Smooth muscle cell (in vitro differentiated cells): ENCODE results near the gene PP2D1. TPM values are rescaled to one million over a fixed set of nuclear protein-coding genes. Genes with fewer than 3 reads are reported as not detected.

Experiments used
- DNase-seq: peaks from one replicate; lab custom pipeline; 2025; ENCODE audit not compliant: unreplicated experiment; lab: John Stamatoyannopoulos, UW
- H2AFZ ChIP-seq: fragments of 200-600 bp; sonication (generic); 2 replicates; pipeline ENCODE4 v1.6.0; 2016; ENCODE audit warnings: antibody characterized with exemption, low read depth, mild to moderate bottlenecking
- H3F3A ChIP-seq: fragments of 200-600 bp; sonication (generic); 2 replicates; pipeline ENCODE4 v1.6.0; 2017; ENCODE audit warnings: antibody characterized with exemption, low read depth
- H3K27ac ChIP-seq: fragments of 200-600 bp; sonication (generic); 2 replicates; pipeline ENCODE4 v1.5.1; 2016; ENCODE audit warnings: low read depth, mild to moderate bottlenecking
- H3K27me3 ChIP-seq: fragments of 200-600 bp; sonication (generic); 2 replicates; pipeline ENCODE4 v1.6.1; 2016; ENCODE audit warnings: low read depth, mild to moderate bottlenecking
- H3K36me3 ChIP-seq: fragments of 200-600 bp; sonication (generic); 2 replicates; pipeline ENCODE4 v1.5.1; 2016; ENCODE audit warnings: low read depth
- H3K4me1 ChIP-seq: fragments of 200-600 bp; sonication (generic); 2 replicates; pipeline ENCODE4 v1.5.1; 2016; ENCODE audit warnings: low read depth
- H3K4me2 ChIP-seq: fragments of 200-600 bp; sonication (generic); 2 replicates; pipeline ENCODE4 v1.6.0; 2016; ENCODE audit warnings: mild to moderate bottlenecking
- H3K4me3 ChIP-seq: fragments of 200-600 bp; sonication (generic); 2 replicates; pipeline ENCODE4 v1.5.1; 2016; ENCODE audit warnings: mild to moderate bottlenecking
- H3K79me2 ChIP-seq: fragments of 200-600 bp; sonication (generic); 2 replicates; pipeline ENCODE4 v1.6.0; 2016; ENCODE audit warnings: low read depth, mild to moderate bottlenecking
- H3K9ac ChIP-seq: fragments of 200-600 bp; sonication (generic); 2 replicates; pipeline ENCODE4 v1.6.0; 2016; ENCODE audit warnings: low read depth
- H3K9me3 ChIP-seq: fragments of 200-600 bp; sonication (generic); replicated peaks from 2 replicates; pipeline ENCODE4 v1.5.1; 2016; ENCODE audit warnings: low read depth
- H4K20me1 ChIP-seq: fragments of 200-600 bp; sonication (generic); 2 replicates; pipeline ENCODE4 v1.6.0; 2016; ENCODE audit warnings: low read depth
- CTCF ChIP-seq: fragments of 200-600 bp; sonication (generic); IDR thresholded peaks from 2 replicates; pipeline ENCODE4 v1.5.1; 2017; ENCODE audit warnings: borderline replicate concordance, mild to moderate bottlenecking, antibody characterized with exemption; ENCODE audit not compliant: insufficient read depth, poor library complexity, severe bottlenecking
- WGBS: methylation state at CpG from one replicate; pipeline ENCODE4 v1.1.7; 2016; ENCODE audit warnings: low lambda C conversion rate; 5-methylcytosine and 5-hydroxymethylcytosine counted together
- polyA plus RNA-seq: library from polyadenylated mRNA; unstranded; fragments of >200 nt; fragmentation: Nextera tagmentation; extraction: Ambion mirVana; gene quantifications from 2 replicates; pipeline ENCODE4 v1.2.1, GENCODE V29; 2016
- total RNA-seq: library from RNA; depleted of rRNA; stranded (reverse); fragments of >200 nt; gene quantifications from 2 replicates; pipeline ENCODE4 v1.2.3, GENCODE V29; 2014

The PP2D1 gene
- total and polyA plus RNA-seq, 2 experiments from 2014 or later = 0.40 TPM; not detected in 1

GRCh38 chr3:20040548-20041196 lies 28.6 kb upstream of the PP2D1 start:
- Histone ChIP-seq H4K20me1 (no peaks in the 10 kb centered on the region), H3K4me1 (peaks cover 10% of the 10 kb centered on the region), H3K9me3 (no peaks in the 10 kb centered on the region), H3K27ac (peak overlapping the region; percentile 18), H3F3A (no peaks in the 10 kb centered on the region), H2AFZ (peak overlapping the region; percentile 98), H3K27me3 (peaks cover 4% of the 10 kb centered on the region), H3K9ac (no peak overlapping the region), H3K4me3 (peak overlapping the region; percentile 85), H3K79me2 (no peaks in the 10 kb centered on the region), H3K4me2 (peak overlapping the region; percentile 94), H3K36me3 (no peaks in the 10 kb centered on the region)
- WGBS = 1% methylated on average over 42 of the region's 64 CpGs
- no peak for TF ChIP-seq CTCF
- DNase-seq = peak; percentile 39

DNA sequence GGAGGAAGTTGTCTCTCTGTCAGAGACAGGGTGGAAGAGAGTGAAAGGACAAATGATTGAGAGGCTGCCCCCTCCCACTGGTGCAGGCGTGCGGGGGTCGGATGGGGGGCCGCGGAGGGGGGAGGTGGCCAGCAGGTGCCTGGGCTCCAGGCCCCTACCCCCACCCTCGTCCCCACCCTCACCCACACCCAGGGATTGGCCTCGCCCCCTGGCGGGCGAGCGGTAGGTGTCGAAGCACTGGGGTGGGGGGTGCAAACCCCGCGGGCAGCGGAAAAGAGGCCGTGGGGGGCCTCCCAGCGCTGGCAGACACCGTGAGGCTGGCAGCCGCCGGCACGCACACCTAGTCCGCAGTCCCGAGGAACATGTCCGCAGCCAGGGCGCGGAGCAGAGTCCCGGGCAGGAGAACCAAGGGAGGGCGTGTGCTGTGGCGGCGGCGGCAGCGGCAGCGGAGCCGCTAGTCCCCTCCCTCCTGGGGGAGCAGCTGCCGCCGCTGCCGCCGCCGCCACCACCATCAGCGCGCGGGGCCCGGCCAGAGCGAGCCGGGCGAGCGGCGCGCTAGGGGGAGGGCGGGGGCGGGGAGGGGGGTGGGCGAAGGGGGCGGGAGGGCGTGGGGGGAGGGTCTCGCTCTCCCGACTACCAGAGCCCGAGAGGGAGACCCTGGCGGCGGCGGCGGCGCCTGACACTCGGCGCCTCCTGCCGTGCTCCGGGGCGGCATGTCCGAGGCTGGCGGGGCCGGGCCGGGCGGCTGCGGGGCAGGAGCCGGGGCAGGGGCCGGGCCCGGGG lies 27.9 kb upstream of the PP2D1 start, which contains the start of gene KAT2B:
TSS of gene KAT2B (plus strand) at position 682 of the 783 bp plus-strand sequence. CDS start at position 714, 32 bp downstream.
- no peaks in the 10 kb centered on the region for H3F3A ChIP-seq
- H3K27ac ChIP-seq = peak within 1 kb of the TSS; percentile 18
- H4K20me1 ChIP-seq = no peaks in the 10 kb centered on the region
- TF ChIP-seq CTCF = peak; percentile 74
- no peaks in the 10 kb centered on the region for H3K9me3 ChIP-seq
- H3K4me3 ChIP-seq = peak within 1 kb of the TSS; percentile 85
- H3K36me3 ChIP-seq = no peaks in the 10 kb centered on the region
- peaks cover 10% of the 10 kb centered on the region for H3K4me1 ChIP-seq
- H2AFZ ChIP-seq = peak within 1 kb of the TSS; percentile 98
- peak within 1 kb of the TSS; percentile 95 for H3K4me2 ChIP-seq
- DNase-seq = peak; percentile 47
- H3K9ac ChIP-seq = no peak within 1 kb of the TSS
- 1% methylated on average over 31 of the region's 75 CpGs for WGBS
- no peaks in the 10 kb centered on the region for H3K79me2 ChIP-seq
- peaks cover 4% of the 10 kb centered on the region for H3K27me3 ChIP-seq

DNA sequence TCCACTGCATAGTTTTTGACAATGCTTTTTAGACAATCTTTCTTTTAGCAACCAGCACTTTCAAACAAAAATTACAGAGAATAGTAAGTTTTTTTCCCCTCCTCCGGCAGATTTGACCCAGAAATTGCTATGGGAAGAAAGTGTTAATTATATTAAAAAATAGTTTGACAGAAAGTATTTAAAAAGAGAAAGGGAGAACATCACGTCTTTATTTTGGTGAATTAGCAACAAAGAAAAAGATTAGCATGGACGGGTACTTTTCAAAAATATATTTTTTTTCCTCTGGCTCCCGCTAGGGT lies 27.4 kb upstream of the PP2D1 start:
- Histone ChIP-seq H3K9ac (no peak overlapping the region), H3K27ac (no peak overlapping the region), H3K9me3 (no peaks in the 10 kb centered on the region), H3K4me1 (peaks cover 10% of the 10 kb centered on the region), H3K4me3 (peak overlapping the region; percentile 85), H3F3A (no peaks in the 10 kb centered on the region), H2AFZ (peak overlapping the region; percentile 90), H4K20me1 (no peaks in the 10 kb centered on the region), H3K27me3 (peaks cover 4% of the 10 kb centered on the region), H3K79me2 (no peaks in the 10 kb centered on the region), H3K4me2 (peak overlapping the region; percentile 95), H3K36me3 (no peaks in the 10 kb centered on the region)
- TF ChIP-seq CTCF = no peak
- no peak for DNase-seq
- WGBS = 13% methylated on average over 4 of the region's 4 CpGs
